Panc1 (cell line): ENCODE measurements around the gene SYAP1.

ENCODE experiments used
- TCF7L2 ChIP-seq: IDR thresholded peaks from 2 replicates; pipeline ENCODE4 v1.6.1; 2011; ENCODE audit warnings: mild to moderate bottlenecking, low read depth, low read length, inconsistent platforms
- TF ChIP-seq, protein P1 (sequence below): fragments of 450-650 bp; IDR thresholded peaks from 2 replicates; pipeline ENCODE4 v1.5.1; 2017; ENCODE audit warnings: mild to moderate bottlenecking
- TF ChIP-seq, protein P2 (sequence below), 2 experiments: IDR thresholded peaks; 2 replicates each; pipeline ENCODE4 v1.6.1; 2011 to 2012; ENCODE audit warnings: low read depth in 2 of 2, control low read depth in 1 of 2, low read length in 1 of 2, mild to moderate bottlenecking in 1 of 2, moderate library complexity in 1 of 2; ENCODE audit not compliant: insufficient read depth in 1 of 2

DNA sequence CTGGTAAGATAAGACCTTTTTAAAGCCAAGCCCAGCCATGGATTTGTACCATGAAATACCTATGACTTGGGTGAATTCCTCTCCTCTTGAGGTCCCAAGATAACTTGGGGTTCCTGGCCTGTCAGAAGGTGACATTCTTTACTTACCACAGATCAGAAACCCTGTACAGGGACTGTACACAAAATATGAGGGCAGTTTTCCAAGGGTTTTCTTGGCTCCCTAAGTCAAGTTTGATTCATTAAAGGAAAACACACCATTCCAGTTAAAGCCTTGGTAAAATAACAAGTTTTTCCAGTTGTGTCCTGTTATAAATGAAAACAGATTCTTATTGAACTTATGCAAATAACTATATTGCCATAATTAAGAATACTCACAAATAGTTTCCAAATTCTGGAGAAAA lies 8.2 kb downstream of the SYAP1 start:
- TF ChIP-seq, protein P1, sequence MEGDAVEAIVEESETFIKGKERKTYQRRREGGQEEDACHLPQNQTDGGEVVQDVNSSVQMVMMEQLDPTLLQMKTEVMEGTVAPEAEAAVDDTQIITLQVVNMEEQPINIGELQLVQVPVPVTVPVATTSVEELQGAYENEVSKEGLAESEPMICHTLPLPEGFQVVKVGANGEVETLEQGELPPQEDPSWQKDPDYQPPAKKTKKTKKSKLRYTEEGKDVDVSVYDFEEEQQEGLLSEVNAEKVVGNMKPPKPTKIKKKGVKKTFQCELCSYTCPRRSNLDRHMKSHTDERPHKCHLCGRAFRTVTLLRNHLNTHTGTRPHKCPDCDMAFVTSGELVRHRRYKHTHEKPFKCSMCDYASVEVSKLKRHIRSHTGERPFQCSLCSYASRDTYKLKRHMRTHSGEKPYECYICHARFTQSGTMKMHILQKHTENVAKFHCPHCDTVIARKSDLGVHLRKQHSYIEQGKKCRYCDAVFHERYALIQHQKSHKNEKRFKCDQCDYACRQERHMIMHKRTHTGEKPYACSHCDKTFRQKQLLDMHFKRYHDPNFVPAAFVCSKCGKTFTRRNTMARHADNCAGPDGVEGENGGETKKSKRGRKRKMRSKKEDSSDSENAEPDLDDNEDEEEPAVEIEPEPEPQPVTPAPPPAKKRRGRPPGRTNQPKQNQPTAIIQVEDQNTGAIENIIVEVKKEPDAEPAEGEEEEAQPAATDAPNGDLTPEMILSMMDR = no peak
- TF ChIP-seq, protein P2, sequence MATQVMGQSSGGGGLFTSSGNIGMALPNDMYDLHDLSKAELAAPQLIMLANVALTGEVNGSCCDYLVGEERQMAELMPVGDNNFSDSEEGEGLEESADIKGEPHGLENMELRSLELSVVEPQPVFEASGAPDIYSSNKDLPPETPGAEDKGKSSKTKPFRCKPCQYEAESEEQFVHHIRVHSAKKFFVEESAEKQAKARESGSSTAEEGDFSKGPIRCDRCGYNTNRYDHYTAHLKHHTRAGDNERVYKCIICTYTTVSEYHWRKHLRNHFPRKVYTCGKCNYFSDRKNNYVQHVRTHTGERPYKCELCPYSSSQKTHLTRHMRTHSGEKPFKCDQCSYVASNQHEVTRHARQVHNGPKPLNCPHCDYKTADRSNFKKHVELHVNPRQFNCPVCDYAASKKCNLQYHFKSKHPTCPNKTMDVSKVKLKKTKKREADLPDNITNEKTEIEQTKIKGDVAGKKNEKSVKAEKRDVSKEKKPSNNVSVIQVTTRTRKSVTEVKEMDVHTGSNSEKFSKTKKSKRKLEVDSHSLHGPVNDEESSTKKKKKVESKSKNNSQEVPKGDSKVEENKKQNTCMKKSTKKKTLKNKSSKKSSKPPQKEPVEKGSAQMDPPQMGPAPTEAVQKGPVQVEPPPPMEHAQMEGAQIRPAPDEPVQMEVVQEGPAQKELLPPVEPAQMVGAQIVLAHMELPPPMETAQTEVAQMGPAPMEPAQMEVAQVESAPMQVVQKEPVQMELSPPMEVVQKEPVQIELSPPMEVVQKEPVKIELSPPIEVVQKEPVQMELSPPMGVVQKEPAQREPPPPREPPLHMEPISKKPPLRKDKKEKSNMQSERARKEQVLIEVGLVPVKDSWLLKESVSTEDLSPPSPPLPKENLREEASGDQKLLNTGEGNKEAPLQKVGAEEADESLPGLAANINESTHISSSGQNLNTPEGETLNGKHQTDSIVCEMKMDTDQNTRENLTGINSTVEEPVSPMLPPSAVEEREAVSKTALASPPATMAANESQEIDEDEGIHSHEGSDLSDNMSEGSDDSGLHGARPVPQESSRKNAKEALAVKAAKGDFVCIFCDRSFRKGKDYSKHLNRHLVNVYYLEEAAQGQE (IDR thresholded peaks at IDR 0.05; ENCODE audit: insufficient read depth in 1 of 2, low read depth in 2 of 2, low read length in 1 of 2) = no peak
- no peak for TF ChIP-seq TCF7L2
